K562 (cell line): Measurements from ENCODE around the gene LTN1. TPM values are rescaled to one million over a fixed set of nuclear protein-coding genes. Genes with fewer than 3 reads are reported as not detected.

Source experiments
- ATAC-seq: fragments of 200-7000 bp; cut with Tn5 transposase; 3 replicates; pipeline ENCODE4 v1.9.1; 2020; ENCODE audit warnings: moderate library complexity
- BruUV-seq: library from RNA; stranded (reverse); fragments of 400-500 nt; replicated peaks from 2 replicates; lab custom pipeline; 2021; lab: Mats Ljungman, UMichigan
- CTCF ChIA-PET: fragments of 300-600 bp; formaldehyde crosslinking; extraction: SDS; loops from one replicate; lab custom pipeline; 2021; ENCODE audit warnings: low intra/inter-chr PET ratio; lab: Yijun Ruan, JAX
- POLR2A ChIA-PET: fragments of 300-600, 350-650 bp; sonication (Branson Sonifier 250); formaldehyde crosslinking; extraction: SDS; loops from one replicate; lab custom pipeline; 2021; ENCODE audit warnings: antibody characterized with exemption, inconsistent platforms; lab: Yijun Ruan, JAX
- DNase-seq, 4 experiments: peaks; one replicate each; pipeline versions ENCODE4 v3.0.0 to v3.0.0-alpha.2; 2011 to 2018; ENCODE audit warnings: low spot score in 3 of 4, mixed read lengths in 3 of 4; ENCODE audit errors: extremely low read depth in 1 of 4
- FAIRE-seq: peaks from 2 replicates; lab custom pipeline; 2011; peaks lifted over from hg19 to GRCh38; lab: Jason Lieb, UNC
- H2AFZ ChIP-seq: 2 replicates; pipeline ENCODE4 v1.6.0; 2011; ENCODE audit warnings: low read depth, low read length, control low read depth, inconsistent platforms
- H3K27ac ChIP-seq: fragments of 200-600 bp; 3 replicates; pipeline ENCODE4 v1.8.0; 2011; ENCODE audit warnings: low read depth, mild to moderate bottlenecking, control low read depth, inconsistent platforms, low read length, moderate library complexity, mixed read lengths; ENCODE audit errors: extremely low read depth
- H3K27me3 ChIP-seq, 2 experiments: fragments of 300-600 bp in 1 of 2; 2 replicates in 1 of 2; 3 replicates in 1 of 2; pipeline versions ENCODE4 v1.6.0 to v1.8.0; 2011; ENCODE audit warnings: inconsistent platforms in 2 of 2, low read length in 2 of 2, mild to moderate bottlenecking in 1 of 2, mixed read lengths in 1 of 2, moderate library complexity in 1 of 2; ENCODE audit not compliant: control insufficient read depth in 2 of 2, insufficient read depth in 2 of 2
- H3K36me3 ChIP-seq: fragments of 300-600 bp; 3 replicates; pipeline ENCODE4 v1.8.0; 2011; ENCODE audit warnings: mild to moderate bottlenecking, low read length, inconsistent platforms; ENCODE audit not compliant: control insufficient read depth, insufficient read depth
- H3K4me1 ChIP-seq, 2 experiments: fragments of 200-600 bp in 1 of 2; replicated peaks in 1 of 2; 2 replicates in 1 of 2; 3 replicates in 1 of 2; pipeline versions ENCODE4 v1.5.1 to v1.8.0; 2011; ENCODE audit warnings: inconsistent platforms in 2 of 2, low read length in 2 of 2, mild to moderate bottlenecking in 1 of 2, mixed read lengths in 1 of 2, moderate library complexity in 1 of 2; ENCODE audit not compliant: control insufficient read depth in 2 of 2, insufficient read depth in 2 of 2
- H3K4me2 ChIP-seq: 2 replicates; pipeline ENCODE4 v1.6.1; 2011; ENCODE audit warnings: low read length, control low read depth, inconsistent platforms, mixed read lengths; ENCODE audit not compliant: insufficient read depth
- H3K4me3 ChIP-seq: fragments of 200-600 bp; sonication (generic), shearing (Covaris generic); 2 replicates; pipeline ENCODE4 v1.5.1; 2016; ENCODE audit warnings: control low read depth, inconsistent platforms
- H3K79me2 ChIP-seq: fragments of 200-600 bp; 3 replicates; pipeline ENCODE4 v1.8.0; 2011; ENCODE audit warnings: low read length, inconsistent platforms; ENCODE audit not compliant: control insufficient read depth, insufficient read depth
- H3K9ac ChIP-seq, 2 experiments: 2 replicates each; pipeline versions ENCODE4 v1.6.0 to v1.6.1; 2011; ENCODE audit warnings: low read depth in 2 of 2, low read length in 2 of 2, control low read depth in 1 of 2, inconsistent platforms in 1 of 2, mild to moderate bottlenecking in 1 of 2, mixed read lengths in 1 of 2; ENCODE audit not compliant: insufficient read depth in 1 of 2
- H3K9me1 ChIP-seq: one replicate; pipeline ENCODE4 v1.6.0; 2011; ENCODE audit warnings: inconsistent platforms, mild to moderate bottlenecking, low read length, moderate library complexity; ENCODE audit not compliant: control insufficient read depth, insufficient read depth
- H3K9me3 ChIP-seq: replicated peaks from 2 replicates; pipeline ENCODE4 v1.5.1; 2011; ENCODE audit warnings: low read depth, low read length, inconsistent platforms; ENCODE audit not compliant: control insufficient read depth, insufficient read depth
- H4K20me1 ChIP-seq: replicated peaks from 2 replicates; pipeline ENCODE4 v1.6.1; 2011; ENCODE audit warnings: low read length, inconsistent platforms, mixed read lengths; ENCODE audit not compliant: control insufficient read depth, insufficient read depth
- COPS2 ChIP-seq: fragments of 450-650 bp; conservative IDR thresholded peaks from 2 replicates; pipeline ENCODE4 v1.6.1; 2016; ENCODE audit warnings: mild to moderate bottlenecking, moderate library complexity
- DMBX1 ChIP-seq: fragments of 250-450 bp; sonication (Bioruptor Pico); IDR thresholded peaks from 2 replicates; pipeline ENCODE4 v1.8.0; 2022; ENCODE audit warnings: inconsistent platforms, mild to moderate bottlenecking, moderate library complexity, borderline replicate concordance
- EZH2 ChIP-seq: IDR thresholded peaks from 2 replicates; pipeline ENCODE4 v1.6.1; 2012; ENCODE audit warnings: low read depth, mild to moderate bottlenecking, inconsistent platforms, low read length, borderline replicate concordance
- HNRNPUL1 ChIP-seq: fragments of 200-400 bp; formaldehyde crosslinking; IDR thresholded peaks from 2 replicates; pipeline ENCODE4 v1.6.1; 2017; ENCODE audit warnings: low read length
- HSF4 ChIP-seq: fragments of 250-450 bp; sonication (Bioruptor Pico); IDR thresholded peaks from 2 replicates; pipeline ENCODE4 v2.1.2; 2022; ENCODE audit warnings: mild to moderate bottlenecking, moderate library complexity, borderline replicate concordance
- MBD2 ChIP-seq: sonication (generic); IDR thresholded peaks from 2 replicates; pipeline ENCODE4 v1.6.1; 2016; ENCODE audit warnings: low read depth, borderline replicate concordance
- NBN ChIP-seq: fragments of 450-650 bp; IDR thresholded peaks from 2 replicates; pipeline ENCODE4 v1.6.1; 2016; ENCODE audit warnings: low read depth, mild to moderate bottlenecking
- NR1H2 ChIP-seq: sonication (generic); formaldehyde crosslinking; IDR thresholded peaks from 2 replicates; pipeline ENCODE4 v1.4.0; 2020; ENCODE audit warnings: mild to moderate bottlenecking, missing genetic modification reagents
- NR4A1 ChIP-seq, 2 experiments: fragments of 250-450 bp in 1 of 2; fragments of 450-650 bp in 1 of 2; sonication (Bioruptor Pico) in 1 of 2; IDR thresholded peaks; 2 replicates each; pipeline versions ENCODE4 v1.4.0 to v1.6.1; 2016 to 2020; ENCODE audit warnings: mild to moderate bottlenecking in 2 of 2, missing compliant biosample characterization in 1 of 2, missing genetic modification characterization in 1 of 2, moderate library complexity in 1 of 2
- SOX6 ChIP-seq: fragments of 450-650 bp; IDR thresholded peaks from 2 replicates; pipeline ENCODE4 v1.6.1; 2014; ENCODE audit warnings: mild to moderate bottlenecking
- SREBF2 ChIP-seq: sonication (generic); formaldehyde crosslinking; IDR thresholded peaks from 2 replicates; pipeline ENCODE4 v1.4.0; 2020; ENCODE audit warnings: mild to moderate bottlenecking, missing genetic modification reagents
- TCFL5 ChIP-seq: fragments of 250-450 bp; sonication (Bioruptor Pico); conservative IDR thresholded peaks from 2 replicates; pipeline ENCODE4 v1.6.1; 2021; ENCODE audit warnings: mild to moderate bottlenecking, moderate library complexity, matching md5 sums
- ZBTB11 ChIP-seq, 3 experiments: fragments of 200-800 bp in 1 of 3; fragments of 250-450 bp in 1 of 3; fragments of 450-650 bp in 1 of 3; sonication (Bioruptor Pico) in 1 of 3; sonication (Bioruptor generic) in 1 of 3; formaldehyde crosslinking in 1 of 3; IDR thresholded peaks; 2 replicates each; pipeline versions ENCODE4 v1.6.1 to v1.8.0; 2016 to 2022; ENCODE audit warnings: mild to moderate bottlenecking in 2 of 3, missing genetic modification characterization in 2 of 3, missing compliant biosample characterization in 1 of 3, moderate library complexity in 1 of 3
- ZNF165 ChIP-seq: fragments of 250-450 bp; sonication (Bioruptor Pico); IDR thresholded peaks from 2 replicates; pipeline ENCODE4 v1.4.0; 2020; ENCODE audit warnings: borderline replicate concordance
- WGBS: fragments of 100-300 bp; shearing (Covaris generic); methylation state at CpG from one replicate; pipeline ENCODE4 v1.1.6; 2016; ENCODE audit warnings: low coverage, mixed read lengths; ENCODE audit not compliant: insufficient coverage; ENCODE audit errors: missing lambda C conversion rate; 5-methylcytosine and 5-hydroxymethylcytosine counted together
- in situ Hi-C: fragments of 300-500 bp; cut with MboI; formaldehyde crosslinking; loops from 4 replicates; pipeline ENCODE4 v1.15.0; 2018; ENCODE audit warnings: inconsistent platforms, mixed read lengths
- intact Hi-C: fragments of 100-400 bp; cut with micrococcal nuclease; formaldehyde crosslinking; loops from 2 replicates; pipeline ENCODE4 v1.14.2; 2022
- polyA plus RNA-seq, 8 experiments: library from polyadenylated mRNA; depleted of rRNA in 4 of 8; stranded (reverse) in 5 of 8; unstranded in 3 of 8; fragments of >200 nt; fragmentation: Nextera tagmentation in 2 of 8; fragmentation: Illumina TruSeq in 1 of 8; extraction: Ambion mirVana in 2 of 8; extraction: Trizol in 1 of 8; gene quantifications; 2 replicates each; pipeline versions ENCODE4 v1.2.1 to v1.2.3, GENCODE V29; 2011 to 2014; ENCODE audit warnings: inconsistent platforms in 1 of 8, missing spikeins in 1 of 8
- total RNA-seq, 7 experiments: library from RNA; depleted of rRNA in 6 of 7; stranded (reverse); fragments of >200 nt in 6 of 7; fragmentation: Illumina TruSeq in 2 of 7; extraction: Trizol in 2 of 7; gene quantifications; 2 replicates each; pipeline versions ENCODE4 v1.2.1 to v1.2.3, GENCODE V29; 2011 to 2021; ENCODE audit warnings: low replicate concordance in 1 of 7
- TF ChIP-seq, protein P1 (sequence below): fragments of 250-450 bp; sonication (Bioruptor Pico); IDR thresholded peaks from 2 replicates; pipeline ENCODE4 v1.8.0; 2021; ENCODE audit warnings: borderline replicate concordance, mild to moderate bottlenecking, moderate library complexity; ENCODE audit not compliant: poor library complexity, severe bottlenecking
- TF ChIP-seq, protein P2 (sequence below): IDR thresholded peaks from 2 replicates; pipeline ENCODE4 v1.6.1; 2016; ENCODE audit warnings: missing genetic modification characterization, missing compliant biosample characterization

Gene LTN1
- total and polyA plus RNA-seq, 9 of the 15 experiments (the other 6 are each of a cell fraction or from before 2014, with no cell fraction given) = 15.7 to 49.6 (median 28.7) TPM

GRCh38 chr21:28908351-28908750, 84.3 kb downstream of the LTN1 start (continued):
- no peak for TF ChIP-seq NR4A1 (CRISPR knock-in tag; IDR thresholded peaks at IDR 0.05)
- TF ChIP-seq NR4A1 (tag; IDR thresholded peaks at IDR 0.05) = no peak
- TF ChIP-seq, protein P1, sequence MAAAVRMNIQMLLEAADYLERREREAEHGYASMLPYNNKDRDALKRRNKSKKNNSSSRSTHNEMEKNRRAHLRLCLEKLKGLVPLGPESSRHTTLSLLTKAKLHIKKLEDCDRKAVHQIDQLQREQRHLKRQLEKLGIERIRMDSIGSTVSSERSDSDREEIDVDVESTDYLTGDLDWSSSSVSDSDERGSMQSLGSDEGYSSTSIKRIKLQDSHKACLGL (CRISPR knock-in tag) = no peak
- TF ChIP-seq, all 486 proteins: peak for 0

DNA sequence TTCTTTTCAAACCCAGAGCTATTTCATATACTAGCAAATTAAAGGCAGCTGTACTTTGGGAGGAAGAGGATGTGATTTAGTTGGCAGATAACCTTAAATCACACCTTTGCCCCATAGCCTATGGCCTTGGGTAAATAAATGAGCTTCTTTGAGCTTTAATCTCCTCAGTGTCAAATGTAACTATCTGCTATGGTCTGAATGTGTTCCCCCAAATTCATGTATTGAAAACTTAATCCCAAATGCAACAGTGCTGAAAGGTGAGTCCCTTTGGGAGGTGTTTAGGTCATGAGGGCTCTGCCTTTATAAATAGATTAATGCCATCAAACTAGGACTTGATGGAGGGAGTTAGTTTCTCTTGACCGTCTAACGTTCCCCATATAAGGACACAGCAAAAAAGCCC, 85.8 kb downstream of the LTN1 start:
- no peaks in the 10 kb centered on the region for H3K9me1 ChIP-seq
- ATAC-seq (no peak), DNase-seq (no peak), FAIRE-seq (no peak)
- no peak overlapping the region for H3K4me3 ChIP-seq
- no peak overlapping the region for H3K27ac ChIP-seq
- H3K4me2 ChIP-seq = no peak overlapping the region
- ChIA-PET CTCF (no interaction called here), POLR2A (interaction anchor here (0.8 to 1.3 kb wide), 3 partner anchors 8 to 103 kb away, joined by 3 to 6 read pairs (median 4); no protein-coding TSS in a partner anchor)
- no peaks in the 10 kb centered on the region for H3K36me3 ChIP-seq
- peaks cover 0 to 4% of the 10 kb centered on the region in 2 experiments; a peak in 1 of 5 replicates for H3K4me1 ChIP-seq
- H2AFZ ChIP-seq = no peak overlapping the region
- intact Hi-C loops (no loop called here), in situ Hi-C loops (no loop called here)
- no peaks in the 10 kb centered on the region for H4K20me1 ChIP-seq
- no TSS peak for BruUV-seq
- H3K9ac ChIP-seq = no peak overlapping the region
- no peaks in the 10 kb centered on the region for H3K79me2 ChIP-seq
- no peaks in the 10 kb centered on the region for H3K9me3 ChIP-seq
- peaks cover 5 to 6% of the 10 kb centered on the region in 2 experiments; a peak in 4 of 5 replicates for H3K27me3 ChIP-seq
- 2% methylated on average over 2 of the region's 2 CpGs for WGBS
- TF ChIP-seq ZBTB11 (CRISPR knock-in tag; IDR thresholded peaks at IDR 0.05) (no peak), EZH2 (no peak), NR1H2 (no peak), MBD2 (no peak), COPS2 (no peak), SOX6 (no peak), DMBX1 (CRISPR knock-in tag) (no peak), TCFL5 (CRISPR knock-in tag) (no peak), HNRNPUL1 (no peak), NBN (no peak), HSF4 (CRISPR knock-in tag) (no peak), SREBF2 (no peak), ZNF165 (CRISPR knock-in tag) (no peak)
- TF ChIP-seq, protein P2, sequence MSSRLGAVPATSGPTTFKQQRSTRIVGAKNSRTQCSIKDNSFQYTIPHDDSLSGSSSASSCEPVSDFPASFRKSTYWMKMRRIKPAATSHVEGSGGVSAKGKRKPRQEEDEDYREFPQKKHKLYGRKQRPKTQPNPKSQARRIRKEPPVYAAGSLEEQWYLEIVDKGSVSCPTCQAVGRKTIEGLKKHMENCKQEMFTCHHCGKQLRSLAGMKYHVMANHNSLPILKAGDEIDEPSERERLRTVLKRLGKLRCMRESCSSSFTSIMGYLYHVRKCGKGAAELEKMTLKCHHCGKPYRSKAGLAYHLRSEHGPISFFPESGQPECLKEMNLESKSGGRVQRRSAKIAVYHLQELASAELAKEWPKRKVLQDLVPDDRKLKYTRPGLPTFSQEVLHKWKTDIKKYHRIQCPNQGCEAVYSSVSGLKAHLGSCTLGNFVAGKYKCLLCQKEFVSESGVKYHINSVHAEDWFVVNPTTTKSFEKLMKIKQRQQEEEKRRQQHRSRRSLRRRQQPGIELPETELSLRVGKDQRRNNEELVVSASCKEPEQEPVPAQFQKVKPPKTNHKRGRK = no peak
